Naive B cell (primary cell): ENCODE data around the gene SLC2A5. TPM values are rescaled to one million over a fixed set of nuclear protein-coding genes. Genes with fewer than 3 reads are reported as not detected.
"Not testable (repeated sequence)": the region's sequence is repeated elsewhere in the genome, so short reads cannot be mapped to it uniquely, and the experiment has no call there.

Source experiments
- ATAC-seq, 2 donors: fragments of 150-1000 bp; cut with Tn5 transposase; 2 replicates each; pipeline ENCODE4 v1.10.0; 2021; ENCODE audit warnings: low read depth in 2 of 2, mild to moderate bottlenecking in 2 of 2, moderate library complexity in 2 of 2
- DNase-seq: peaks from one replicate; pipeline ENCODE4 v3.0.0; 2022
- H3K27ac Mint-ChIP-seq, 6 donors: one replicate each; pipeline ENCODE4 v1.8.0; 2020 to 2022; ENCODE audit warnings: mild to moderate bottlenecking in 6 of 6, mixed read lengths in 6 of 6, moderate library complexity in 5 of 6, inconsistent platforms in 2 of 6
- H3K27me3 Mint-ChIP-seq, 3 donors: one replicate each; pipeline ENCODE4 v1.8.0; 2021 to 2022; ENCODE audit warnings: mixed read lengths in 3 of 3, mild to moderate bottlenecking in 1 of 3
- H3K36me3 Mint-ChIP-seq, 2 donors: one replicate each; pipeline ENCODE4 v1.8.0; 2020 to 2022; ENCODE audit warnings: mixed read lengths in 2 of 2, inconsistent platforms in 1 of 2, mild to moderate bottlenecking in 1 of 2
- H3K4me1 Mint-ChIP-seq, 3 donors: one replicate each; pipeline ENCODE4 v1.8.0; 2020 to 2022; ENCODE audit warnings: mixed read lengths in 3 of 3, inconsistent platforms in 1 of 3, mild to moderate bottlenecking in 1 of 3, moderate library complexity in 1 of 3
- H3K4me3 Mint-ChIP-seq, 8 donors: one replicate each; pipeline ENCODE4 v1.8.0; 2020 to 2022; ENCODE audit warnings: mild to moderate bottlenecking in 8 of 8, mixed read lengths in 8 of 8, moderate library complexity in 8 of 8, inconsistent platforms in 2 of 8
- H3K9me3 Mint-ChIP-seq, 7 donors: one replicate each; pipeline ENCODE4 v1.8.0; 2020 to 2022; ENCODE audit warnings: mixed read lengths in 7 of 7, mild to moderate bottlenecking in 5 of 7, inconsistent platforms in 2 of 7, moderate library complexity in 1 of 7
- polyA plus RNA-seq, 6 donors: library from polyadenylated mRNA; unstranded; fragments of 300-500 nt; fragmentation: Illumina TruSeq; gene quantifications; one replicate each; pipeline ENCODE4 v1.2.3, GENCODE V29; 2021; ENCODE audit warnings: low read depth in 6 of 6

Gene SLC2A5
- polyA plus RNA-seq, 6 donors from 2014 or later: 7.5 to 24.8 (median 21.2) TPM

- peaks cover 16 to 34% (median 25%) of the 10 kb centered on the region in 7 donors for H3K9me3 Mint-ChIP-seq
- H3K27ac Mint-ChIP-seq: no peak overlapping the region
- peaks cover 14 to 28% (median 24%) of the 10 kb centered on the region in 3 donors for H3K4me1 Mint-ChIP-seq
- DNase-seq (no peak), ATAC-seq (no peak)
- no peak overlapping the region for H3K4me3 Mint-ChIP-seq
- H3K27me3 Mint-ChIP-seq: no peaks in the 10 kb centered on the region
- H3K36me3 Mint-ChIP-seq: peaks cover 11 to 18% of the 10 kb centered on the region in 2 donors
These were observed 37.8 kb downstream of the SLC2A5 start for GRCh38 chr1:9031484-9032259.

DNA sequence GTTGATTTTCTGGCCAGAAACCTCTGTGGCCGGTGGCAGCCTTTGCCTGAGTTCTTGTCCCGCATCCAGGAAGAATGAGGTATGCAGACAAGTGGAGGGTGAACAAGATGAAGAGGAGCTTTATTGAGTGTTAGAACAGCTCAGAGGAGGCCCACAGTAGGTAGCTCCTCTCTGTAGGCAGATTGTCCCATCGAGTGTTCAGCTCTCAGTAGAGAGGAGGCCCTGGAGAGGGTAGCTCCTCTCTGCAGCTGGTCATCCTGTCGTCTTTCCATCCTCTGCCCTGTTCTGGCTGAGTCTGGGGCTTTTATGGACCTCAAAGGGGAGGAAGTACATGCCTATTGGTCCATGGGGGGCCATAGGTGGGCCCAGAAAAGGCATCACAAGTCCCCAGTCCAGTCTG, 38.4 kb downstream of the SLC2A5 start:
- Mint-ChIP-seq H3K27ac (peak overlapping the region in 1 of 6 donors; percentile 60), H3K9me3 (peaks cover 15 to 33% (median 23%) of the 10 kb centered on the region in 7 donors)

GRCh38 chr1:9028921-9029705, 40.3 kb downstream of the SLC2A5 start:
- peaks cover 0 to 15% (median 10%) of the 10 kb centered on the region in 7 donors for H3K9me3 Mint-ChIP-seq
- peaks cover 7 to 12% (median 9%) of the 10 kb centered on the region in 3 donors for H3K4me1 Mint-ChIP-seq
- peak overlapping the region in 1 of 8 donors; percentile 11 for H3K4me3 Mint-ChIP-seq
- H3K27me3 Mint-ChIP-seq: no peaks in the 10 kb centered on the region
- ATAC-seq (no peak), DNase-seq (no peak)
- H3K36me3 Mint-ChIP-seq: peaks cover 3 to 5% of the 10 kb centered on the region in 2 donors
- peak overlapping the region in 1 of 6 donors; percentile 39 for H3K27ac Mint-ChIP-seq

More for the DNA sequence above, 38.4 kb downstream of the SLC2A5 start:
- H3K27me3 Mint-ChIP-seq, DNase-seq, H3K4me3 Mint-ChIP-seq, ATAC-seq: not testable (repeated sequence)
- H3K36me3 Mint-ChIP-seq: peaks cover 11 to 16% of the 10 kb centered on the region in 2 donors
- peaks cover 14 to 24% (median 23%) of the 10 kb centered on the region in 3 donors for H3K4me1 Mint-ChIP-seq

- Mint-ChIP-seq H3K27me3 (no peaks in the 10 kb centered on the region), H3K27ac (no peak overlapping the region), H3K36me3 (peaks cover 3 to 5% of the 10 kb centered on the region in 2 donors), H3K4me1 (peaks cover 0 to 5% (median 0%) of the 10 kb centered on the region in 3 donors), H3K4me3 (no peak overlapping the region), H3K9me3 (peaks cover 0 to 15% (median 9%) of the 10 kb centered on the region in 7 donors)
- ATAC-seq (no peak), DNase-seq (no peak)
These were observed 42.1 kb downstream of the SLC2A5 start for GRCh38 chr1:9027307-9027706.

DNA sequence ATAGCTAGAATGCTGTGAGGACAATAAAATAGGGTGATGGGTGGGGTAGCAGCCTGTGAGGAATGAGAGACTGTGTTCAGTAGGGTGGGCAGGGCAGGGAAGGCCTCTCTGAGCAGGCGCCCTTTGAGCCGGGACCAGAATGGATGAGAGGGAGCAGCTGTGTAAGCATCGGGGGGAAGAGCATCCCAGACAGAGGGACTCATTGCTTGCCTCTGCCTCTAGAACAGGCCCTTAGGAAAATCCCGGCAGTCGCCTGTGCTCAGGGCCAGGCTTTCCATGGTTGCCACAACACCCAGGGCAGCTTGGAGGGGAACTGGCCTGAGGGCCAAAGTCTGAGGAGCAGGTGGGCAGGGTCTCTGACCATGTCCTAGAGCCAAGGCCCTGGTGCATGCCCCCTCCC, 44.0 kb downstream of the SLC2A5 start:
- Mint-ChIP-seq H3K27me3 (no peaks in the 10 kb centered on the region), H3K9me3 (peaks cover 0 to 7% (median 2%) of the 10 kb centered on the region in 7 donors), H3K4me3 (no peak overlapping the region), H3K27ac (peak overlapping the region in 1 of 6 donors; percentile 44), H3K36me3 (no peaks in the 10 kb centered on the region), H3K4me1 (peaks cover 0 to 5% (median 3%) of the 10 kb centered on the region in 3 donors)
- no peak for DNase-seq
- no peak for ATAC-seq

GRCh38 chr1:9024837-9025236, 44.6 kb downstream of the SLC2A5 start:
- Mint-ChIP-seq H3K4me1 (peaks cover 3 to 7% (median 3%) of the 10 kb centered on the region in 3 donors), H3K36me3 (no peaks in the 10 kb centered on the region), H3K27ac (peak overlapping the region in 1 of 6 donors; percentile 0), H3K9me3 (peaks cover 0 to 2% (median under 1%) of the 10 kb centered on the region in 7 donors), H3K4me3 (no peak overlapping the region), H3K27me3 (no peaks in the 10 kb centered on the region)
- ATAC-seq (no peak), DNase-seq (no peak)

DNA sequence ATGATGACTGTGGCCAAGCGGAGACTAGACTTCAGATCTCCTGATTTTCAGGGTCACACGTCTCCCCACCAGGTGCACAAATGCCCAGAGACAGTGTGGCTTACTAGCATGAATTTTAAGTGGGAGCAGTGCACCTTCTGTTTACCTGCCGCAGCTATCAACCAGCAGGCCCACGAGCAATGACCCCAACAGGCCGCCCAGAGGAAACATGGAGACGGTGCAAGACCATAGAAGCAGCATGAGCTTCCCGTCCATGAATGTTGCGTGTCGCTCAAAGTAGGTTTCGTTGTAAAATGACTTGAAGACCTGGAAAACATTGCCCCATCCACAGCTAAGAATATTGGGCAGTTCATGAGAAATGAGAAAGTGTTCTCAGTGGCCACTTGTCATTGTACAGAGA, 46.7 kb downstream of the SLC2A5 start:
- peaks cover 0 to 4% (median 1%) of the 10 kb centered on the region in 3 donors for H3K27me3 Mint-ChIP-seq
- H3K4me3 Mint-ChIP-seq: no peak overlapping the region
- H3K27ac Mint-ChIP-seq: peak overlapping the region in 1 of 6 donors; percentile 39
- H3K36me3 Mint-ChIP-seq: no peaks in the 10 kb centered on the region
- no peak for DNase-seq
- H3K9me3 Mint-ChIP-seq: no peaks in the 10 kb centered on the region
- ATAC-seq: no peak
- peaks cover 0 to 7% (median 7%) of the 10 kb centered on the region in 3 donors for H3K4me1 Mint-ChIP-seq

GRCh38 chr1:9022026-9022738, 47.3 kb downstream of the SLC2A5 start:
- not testable (repeated sequence) for H3K9me3 Mint-ChIP-seq, H3K4me1 Mint-ChIP-seq, ATAC-seq

GRCh38 chr1:9020305-9020704, 49.1 kb downstream of the SLC2A5 start:
- DNase-seq (no peak), ATAC-seq (no peak)
- Mint-ChIP-seq H3K36me3 (no peaks in the 10 kb centered on the region), H3K4me3 (no peak overlapping the region), H3K27me3 (peaks cover 0 to 8% (median 6%) of the 10 kb centered on the region in 3 donors), H3K27ac (peak overlapping the region in 1 of 6 donors; percentile 63), H3K9me3 (no peaks in the 10 kb centered on the region), H3K4me1 (peaks cover 12 to 22% (median 17%) of the 10 kb centered on the region in 3 donors)

More at GRCh38 chr1:9022026-9022738, 47.3 kb downstream of the SLC2A5 start:
- H3K27ac Mint-ChIP-seq: peak overlapping the region in 2 of 6 donors; percentile 36 to 49
- H3K36me3 Mint-ChIP-seq, DNase-seq, H3K27me3 Mint-ChIP-seq, H3K4me3 Mint-ChIP-seq: not testable (repeated sequence)

DNA sequence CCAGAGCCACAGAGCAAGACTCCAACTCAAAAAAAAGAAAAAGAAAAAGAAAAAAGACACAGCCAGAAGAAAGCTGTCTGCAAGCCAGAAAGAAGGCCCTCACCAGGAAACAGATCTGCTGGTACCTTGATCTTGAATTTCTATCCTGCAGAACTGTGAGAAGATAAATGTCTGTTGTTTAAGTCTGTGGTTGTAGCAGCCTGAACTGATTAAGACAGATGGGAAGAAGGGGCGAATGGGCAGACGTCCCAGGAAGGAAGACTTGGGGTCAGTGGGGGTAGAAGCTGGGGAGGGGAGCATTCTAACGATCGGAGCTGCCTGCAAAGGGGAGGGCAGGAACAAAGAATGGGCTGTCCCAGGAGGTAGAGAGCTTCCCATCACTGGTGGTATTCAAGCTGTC, 49.5 kb downstream of the SLC2A5 start:
- DNase-seq: no peak
- Mint-ChIP-seq H3K27me3 (peaks cover 0 to 8% (median 6%) of the 10 kb centered on the region in 3 donors), H3K9me3 (no peaks in the 10 kb centered on the region), H3K4me3 (no peak overlapping the region), H3K4me1 (peaks cover 14 to 24% (median 19%) of the 10 kb centered on the region in 3 donors), H3K36me3 (no peaks in the 10 kb centered on the region), H3K27ac (peak overlapping the region in 1 of 6 donors; percentile 63)
- no peak for ATAC-seq

DNA sequence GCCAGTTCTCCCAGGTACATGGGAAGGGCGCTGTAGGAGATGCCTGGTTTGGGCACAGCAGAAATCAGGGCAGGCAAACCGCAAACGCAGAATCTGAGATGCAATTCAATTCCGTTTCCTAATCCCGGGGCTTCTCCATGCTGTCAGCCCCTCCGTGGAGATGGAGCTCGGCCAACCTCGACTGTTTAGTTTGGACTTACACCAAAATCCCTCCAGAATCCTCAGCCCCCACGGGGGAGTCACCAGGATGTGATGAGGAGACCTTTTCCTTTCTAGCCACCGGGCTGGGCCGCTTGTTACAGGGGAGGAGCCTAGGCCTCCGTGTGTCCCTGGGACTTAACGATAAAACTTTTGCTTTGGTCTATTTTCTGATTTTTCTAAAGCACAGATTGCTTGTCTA, 51.1 kb downstream of the SLC2A5 start:
- ATAC-seq: no peak

DNA sequence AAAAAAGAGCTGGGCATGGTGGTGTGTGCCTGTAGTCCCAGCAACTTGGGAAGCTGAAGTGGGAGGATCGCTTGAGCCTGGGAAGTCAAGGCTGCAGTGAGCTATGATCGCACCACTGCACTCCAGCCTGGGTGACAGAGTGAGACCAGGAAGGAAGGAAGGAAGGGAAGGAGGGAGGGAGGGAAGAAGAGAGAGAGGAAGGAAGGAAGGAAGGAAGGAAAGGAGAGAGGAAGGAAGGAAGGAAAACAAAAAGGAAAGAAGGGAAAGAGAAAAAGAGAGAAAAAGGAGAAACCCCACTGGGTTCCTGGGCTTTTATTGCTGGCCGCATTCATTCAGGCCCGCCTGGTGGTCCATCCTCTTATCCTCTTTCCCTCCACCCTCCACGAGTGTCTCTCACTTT, 53.0 kb downstream of the SLC2A5 start:
- Mint-ChIP-seq H3K36me3 (no peaks in the 10 kb centered on the region), H3K27ac (peak overlapping the region in 2 of 6 donors; percentile 65 to 92), H3K4me3 (peak overlapping the region in 1 of 8 donors; percentile 20), H3K27me3 (peaks cover 0 to 8% (median 6%) of the 10 kb centered on the region in 3 donors), H3K4me1 (peaks cover 22 to 35% (median 25%) of the 10 kb centered on the region in 3 donors), H3K9me3 (no peaks in the 10 kb centered on the region)
- DNase-seq (no peak), ATAC-seq (no peak)

More for the DNA sequence above, 51.1 kb downstream of the SLC2A5 start:
- no peaks in the 10 kb centered on the region for H3K9me3 Mint-ChIP-seq
- no peak overlapping the region for H3K27ac Mint-ChIP-seq
- H3K4me1 Mint-ChIP-seq: peaks cover 14 to 24% (median 19%) of the 10 kb centered on the region in 3 donors
- no peaks in the 10 kb centered on the region for H3K36me3 Mint-ChIP-seq
- H3K4me3 Mint-ChIP-seq: no peak overlapping the region
- DNase-seq: no peak
- H3K27me3 Mint-ChIP-seq: peaks cover 0 to 8% (median 6%) of the 10 kb centered on the region in 3 donors
